Stimulated activated CD4-positive, alpha-beta T cell treated with anti-CD3 and anti-CD28 coated beads, TNF-alpha, amount 100 ng/mL, for 48 hours (primary cell): Measurements from ENCODE around the gene CDC40.
"Not testable (repeated sequence)": the region's sequence is repeated elsewhere in the genome, so short reads cannot be mapped to it uniquely, and the experiment has no call there.

Experiments
- DNase-seq, 3 donors: peaks; one replicate each; pipeline ENCODE4 v3.0.0-alpha.2; 2020; ENCODE audit warnings: low read depth in 3 of 3

The CDC40 gene

DNA sequence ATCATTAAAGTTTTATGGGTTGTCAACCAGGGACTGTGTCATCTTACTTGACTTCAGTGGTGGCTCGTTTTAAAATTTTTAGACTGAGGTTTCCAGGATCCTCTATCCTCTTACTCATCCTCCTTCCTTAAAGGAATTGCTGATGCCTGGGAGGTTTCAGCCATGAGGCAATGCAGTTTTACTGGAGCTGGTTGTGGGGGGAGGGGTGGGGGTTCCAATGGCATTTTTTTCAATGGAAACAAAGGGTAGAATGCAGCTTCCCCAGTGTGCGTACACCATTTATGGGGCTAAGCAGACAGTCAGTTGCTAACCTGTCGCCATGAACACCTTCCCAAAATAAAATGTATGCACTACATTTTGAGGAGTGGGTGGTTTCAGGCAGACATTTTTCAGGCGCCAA is 89.9 kb downstream of the CDC40 start:
- no peak for DNase-seq

DNA sequence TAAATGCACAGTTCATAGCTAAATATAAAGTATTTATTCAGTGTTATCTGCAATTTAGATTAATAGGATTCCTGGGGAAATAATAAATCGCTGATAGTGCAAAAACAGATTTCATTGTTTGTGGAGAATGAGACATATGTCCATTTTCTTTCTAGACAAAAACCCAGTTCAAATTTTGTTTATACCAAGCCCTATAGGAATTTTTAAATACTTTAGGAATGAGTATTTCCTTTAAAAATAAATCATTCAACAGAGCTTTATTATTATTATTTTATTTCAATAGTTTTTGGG is 91.5 kb downstream of the CDC40 start:
- DNase-seq, result no peak

DNA sequence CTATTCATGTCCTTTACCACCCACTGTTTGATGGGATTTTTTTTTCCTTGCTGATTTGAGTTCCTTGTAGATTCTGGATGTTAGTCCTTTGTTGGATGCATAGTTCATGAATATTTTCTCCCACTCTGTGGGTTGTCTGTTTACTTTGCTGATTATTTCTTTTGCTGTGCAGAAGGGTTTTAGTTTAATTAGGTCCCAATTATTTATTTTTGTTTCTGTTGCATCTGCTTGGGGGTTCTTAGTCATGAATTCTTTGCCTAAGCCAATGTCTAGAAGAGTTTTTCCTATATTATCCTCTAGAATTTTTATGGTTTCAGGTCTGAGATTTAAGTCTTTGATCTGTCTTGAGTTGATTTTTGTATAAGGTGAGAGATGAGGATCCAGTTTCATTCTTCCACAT is 92.6 kb downstream of the CDC40 start:
- DNase-seq, result not testable (repeated sequence)

DNA sequence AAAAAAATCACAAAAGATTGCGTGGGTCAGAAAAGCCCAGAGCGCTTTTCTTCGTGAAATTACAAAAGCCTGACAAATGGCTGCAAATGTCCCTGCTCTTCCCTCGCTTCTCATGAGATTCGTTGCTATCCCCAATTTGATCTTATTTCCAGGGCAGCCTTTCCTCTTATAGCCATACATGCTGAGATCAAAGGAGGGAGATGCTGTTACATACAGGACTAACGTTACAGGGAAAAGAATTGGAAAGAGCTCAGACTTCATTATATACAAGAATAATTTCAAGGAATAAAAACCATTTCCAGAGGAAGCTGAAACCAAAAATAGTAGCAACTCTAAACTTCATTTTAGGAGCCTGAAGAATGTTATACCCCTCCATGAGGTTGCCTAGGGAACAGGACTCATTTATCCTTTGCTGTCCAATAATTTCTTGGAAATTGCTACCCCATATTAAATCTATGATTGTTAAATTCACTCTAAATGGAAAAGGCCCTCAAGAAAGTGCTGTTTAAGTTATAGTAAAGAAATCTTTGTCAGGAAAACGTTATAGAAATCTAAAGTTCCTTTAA is 97.0 kb downstream of the CDC40 start:
- DNase-seq, result no peak
